IPS-18c (cell line): Measurements from ENCODE around the gene BAZ2A.

Source experiments
- H3K4me3 ChIP-seq: 2 replicates; pipeline ENCODE4 v1.7.0; 2013; ENCODE audit warnings: low read depth, mild to moderate bottlenecking, low read length, moderate library complexity; ENCODE audit not compliant: insufficient read depth
- H3K9me3 ChIP-seq: one replicate; pipeline ENCODE4 v1.6.1; 2013; ENCODE audit warnings: mild to moderate bottlenecking, low read length, moderate library complexity; ENCODE audit not compliant: control insufficient read depth, insufficient read depth

The BAZ2A gene

GRCh38 chr12:56637621-56638020 lies 7.5 kb upstream of the BAZ2A start:
- Histone ChIP-seq H3K4me3 (no peak overlapping the region), H3K9me3 (no peaks in the 10 kb centered on the region)

GRCh38 chr12:56636675-56637540 lies 6.8 kb upstream of the BAZ2A start:
- Histone ChIP-seq H3K9me3 (no peaks in the 10 kb centered on the region), H3K4me3 (peak overlapping the region; percentile 82; the same call in 1 of the 2 replicates)

- Histone ChIP-seq H3K9me3 (no peaks in the 10 kb centered on the region), H3K4me3 (peak overlapping the region; percentile 82)
Measured at GRCh38 chr12:56635806-56636674, 5.9 kb upstream of the BAZ2A start.

- Histone ChIP-seq H3K4me3 (peak overlapping the region; percentile 82), H3K9me3 (no peaks in the 10 kb centered on the region)
Measured at GRCh38 chr12:56634837-56635791, 5.0 kb upstream of the BAZ2A start.

- Histone ChIP-seq H3K9me3 (no peaks in the 10 kb centered on the region), H3K4me3 (peak overlapping the region; percentile 82)
Measured at GRCh38 chr12:56634242-56634836, 4.2 kb upstream of the BAZ2A start.

GRCh38 chr12:56633468-56634241 lies 3.5 kb upstream of the BAZ2A start:
- H3K9me3 ChIP-seq: no peaks in the 10 kb centered on the region
- H3K4me3 ChIP-seq: peak overlapping the region; percentile 82; the same call in 1 of the 2 replicates

- peak overlapping the region; percentile 36; the same call in 1 of the 2 replicates for H3K4me3 ChIP-seq
- H3K9me3 ChIP-seq: no peaks in the 10 kb centered on the region
Measured at GRCh38 chr12:56632701-56633467, 2.8 kb upstream of the BAZ2A start.

GRCh38 chr12:56631790-56632700 lies 1.9 kb upstream of the BAZ2A start:
- no peaks in the 10 kb centered on the region for H3K9me3 ChIP-seq
- peak overlapping the region; percentile 36; the same call in 1 of the 2 replicates for H3K4me3 ChIP-seq

- Histone ChIP-seq H3K4me3 (peak overlapping the region; percentile 87), H3K9me3 (no peaks in the 10 kb centered on the region)
Measured at GRCh38 chr12:56629459-56630179, 507 bp downstream of the BAZ2A start.

- no peaks in the 10 kb centered on the region for H3K9me3 ChIP-seq
- H3K4me3 ChIP-seq: peak overlapping the region; percentile 87
Measured at GRCh38 chr12:56628671-56629458, 1.3 kb downstream of the BAZ2A start.

- no peaks in the 10 kb centered on the region for H3K9me3 ChIP-seq
- H3K4me3 ChIP-seq: no peak overlapping the region
Measured at GRCh38 chr12:56626701-56627100, 3.4 kb downstream of the BAZ2A start.

- H3K4me3 ChIP-seq: no peak overlapping the region
- no peaks in the 10 kb centered on the region for H3K9me3 ChIP-seq
Measured at GRCh38 chr12:56622535-56622934, 7.6 kb downstream of the BAZ2A start.

GRCh38 chr12:56616925-56617324 lies 13.2 kb downstream of the BAZ2A start:
- H3K9me3 ChIP-seq: no peaks in the 10 kb centered on the region
- H3K4me3 ChIP-seq: no peak overlapping the region
